ENCODE results near the gene GABRQ. TPM values are rescaled to one million over a fixed set of nuclear protein-coding genes. Genes with fewer than 3 reads are reported as not detected.

The GABRQ gene
- total and polyA plus RNA-seq, 4 donors: 0.06 TPM; not detected in 3

DNA sequence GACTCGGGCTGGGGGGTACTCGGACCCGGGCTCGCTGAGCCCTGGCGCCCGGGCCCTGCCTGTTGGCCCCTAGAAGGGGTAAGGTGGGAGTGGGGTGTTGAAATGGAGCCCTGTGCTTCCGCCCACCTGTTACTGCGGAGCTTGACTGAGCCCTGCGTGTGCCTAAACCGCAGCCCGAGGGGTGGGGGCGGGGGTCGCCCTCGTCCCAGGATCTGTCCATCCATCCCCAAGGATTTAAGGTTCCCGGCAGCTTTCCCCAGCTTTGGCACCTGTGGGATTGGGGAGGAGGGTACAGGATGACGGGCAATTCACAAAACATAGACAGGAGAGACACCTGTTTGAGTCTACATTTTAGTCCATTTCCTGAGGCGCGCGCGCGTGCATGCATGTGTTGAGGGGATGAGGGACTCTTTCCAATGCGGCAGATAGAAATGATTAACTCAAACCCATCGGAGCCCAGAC, 779 bp downstream of the GABRQ start:
- Histone ChIP-seq H3K36me3 (ENCODE audit: control insufficient read depth in 1 of 2, insufficient read depth in 2 of 2, low read length in 1 of 2) (no peaks in the 10 kb centered on the region), H3K4me1 (ENCODE audit: control insufficient read depth in 1 of 2, insufficient read depth in 2 of 2, low read length in 2 of 2) (no peaks in the 10 kb centered on the region), H3K9me3 (ENCODE audit: control insufficient read depth, low read length) (no peaks in the 10 kb centered on the region), H3K27ac (ENCODE audit: low read depth in 1 of 2, low read length in 2 of 2) (no peak overlapping the region), H3K27me3 (ENCODE audit: control insufficient read depth in 1 of 2, insufficient read depth in 2 of 2, low read length in 1 of 2) (no peaks in the 10 kb centered on the region), H3K4me3 (ENCODE audit: low read length in 2 of 2) (no peak overlapping the region)
- intact Hi-C loops (cut with DNase I): loop anchor here in 1 of 2 donors (5.0 kb wide), 1 partner anchor 1486 kb away; no protein-coding TSS in a partner anchor
- DNase-seq: no peak
- ATAC-seq (ENCODE audit: low FRiP score): no peak
- 3 to 42% methylated on average over 22 to 23 of the region's 23 CpGs for WGBS, 2 donors

DNA sequence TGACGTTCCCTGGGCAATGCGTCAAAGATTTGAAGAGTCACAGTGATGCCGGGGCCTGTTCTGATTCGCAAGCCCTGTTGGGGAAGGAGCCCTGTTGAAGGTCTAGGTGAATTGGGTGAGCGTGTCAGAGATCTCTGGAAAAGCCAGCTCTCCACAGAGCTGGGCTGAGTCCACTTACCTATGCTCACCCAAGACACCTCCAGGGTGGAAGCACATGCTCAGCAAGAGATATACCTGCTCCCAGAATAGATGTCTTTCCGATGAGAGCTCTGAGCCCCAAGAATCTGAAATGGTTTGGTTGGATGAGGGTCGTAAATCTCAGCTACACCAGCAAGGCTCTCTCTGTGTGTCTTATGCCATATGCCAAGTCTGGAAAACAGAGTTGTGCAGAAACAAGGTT, 1.7 kb downstream of the GABRQ start:
- H3K27me3 ChIP-seq (ENCODE audit: control insufficient read depth in 1 of 2, insufficient read depth in 2 of 2, low read length in 1 of 2): no peaks in the 10 kb centered on the region
- intact Hi-C loops (cut with DNase I): loop anchor here in 1 of 2 donors (5.0 kb wide), 1 partner anchor 1487 kb away; no protein-coding TSS in a partner anchor
- DNase-seq (no peak), ATAC-seq (ENCODE audit: low FRiP score) (no peak)
- no peaks in the 10 kb centered on the region for H3K36me3 ChIP-seq (ENCODE audit: control insufficient read depth in 1 of 2, insufficient read depth in 2 of 2, low read length in 1 of 2)
- H3K27ac ChIP-seq (ENCODE audit: low read depth in 1 of 2, low read length in 2 of 2): no peak overlapping the region
- 69 to 76% methylated on average over 7 of the region's 7 CpGs for WGBS, 2 donors
- no peak overlapping the region for H3K4me3 ChIP-seq (ENCODE audit: low read length in 2 of 2)
- no peaks in the 10 kb centered on the region for H3K9me3 ChIP-seq (ENCODE audit: control insufficient read depth, low read length)
- no peaks in the 10 kb centered on the region for H3K4me1 ChIP-seq (ENCODE audit: control insufficient read depth in 1 of 2, insufficient read depth in 2 of 2, low read length in 2 of 2)

DNA sequence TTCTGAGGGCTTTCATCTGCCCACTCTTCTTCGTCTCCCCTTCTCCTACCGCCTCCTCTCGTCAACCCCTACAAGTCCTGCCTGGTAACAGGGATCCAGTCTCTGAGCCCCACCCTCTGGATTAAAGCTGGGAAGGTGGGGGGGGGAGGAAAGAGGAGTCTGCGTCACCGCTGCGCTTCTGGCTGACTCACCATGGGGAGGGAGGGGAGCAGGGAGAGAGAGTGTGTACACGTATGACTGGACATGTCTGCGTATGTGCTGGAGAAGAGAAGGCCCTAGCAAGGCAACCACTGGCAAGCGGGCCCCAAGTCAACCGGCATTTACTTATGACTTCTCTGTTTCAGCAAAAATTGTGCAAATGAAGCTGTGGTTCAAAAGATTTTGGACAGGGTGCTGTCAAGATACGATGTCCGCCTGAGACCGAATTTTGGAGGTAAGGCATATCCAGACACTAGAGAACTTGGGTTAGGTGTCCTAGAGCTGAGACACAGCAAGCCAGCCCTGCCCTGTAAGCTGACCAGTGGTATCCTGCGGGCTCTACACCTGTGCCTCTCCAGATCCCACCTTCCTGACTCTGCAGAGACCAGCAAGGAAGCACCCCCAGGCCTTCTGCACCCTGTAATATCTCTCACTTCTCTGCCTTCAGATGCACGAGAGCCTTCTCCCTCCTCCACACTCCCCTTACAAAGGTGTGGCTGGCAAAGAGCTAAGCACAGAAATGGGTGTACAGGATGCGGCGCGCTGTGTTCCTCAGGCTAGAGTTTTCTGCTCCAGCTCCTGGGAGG, 2.5 kb downstream of the GABRQ start:
- Histone ChIP-seq H3K4me1 (ENCODE audit: control insufficient read depth in 1 of 2, insufficient read depth in 2 of 2, low read length in 2 of 2) (no peaks in the 10 kb centered on the region), H3K9me3 (ENCODE audit: control insufficient read depth, low read length) (no peaks in the 10 kb centered on the region), H3K4me3 (ENCODE audit: low read length in 2 of 2) (no peak overlapping the region), H3K36me3 (ENCODE audit: control insufficient read depth in 1 of 2, insufficient read depth in 2 of 2, low read length in 1 of 2) (no peaks in the 10 kb centered on the region), H3K27ac (ENCODE audit: low read depth in 1 of 2, low read length in 2 of 2) (no peak overlapping the region), H3K27me3 (ENCODE audit: control insufficient read depth in 1 of 2, insufficient read depth in 2 of 2, low read length in 1 of 2) (no peaks in the 10 kb centered on the region)
- ATAC-seq (ENCODE audit: low FRiP score) (no peak), DNase-seq (no peak)
- 65 to 84% methylated on average over 18 of the region's 18 CpGs for WGBS, 2 donors
- intact Hi-C loops (cut with DNase I): no loop called here

DNA sequence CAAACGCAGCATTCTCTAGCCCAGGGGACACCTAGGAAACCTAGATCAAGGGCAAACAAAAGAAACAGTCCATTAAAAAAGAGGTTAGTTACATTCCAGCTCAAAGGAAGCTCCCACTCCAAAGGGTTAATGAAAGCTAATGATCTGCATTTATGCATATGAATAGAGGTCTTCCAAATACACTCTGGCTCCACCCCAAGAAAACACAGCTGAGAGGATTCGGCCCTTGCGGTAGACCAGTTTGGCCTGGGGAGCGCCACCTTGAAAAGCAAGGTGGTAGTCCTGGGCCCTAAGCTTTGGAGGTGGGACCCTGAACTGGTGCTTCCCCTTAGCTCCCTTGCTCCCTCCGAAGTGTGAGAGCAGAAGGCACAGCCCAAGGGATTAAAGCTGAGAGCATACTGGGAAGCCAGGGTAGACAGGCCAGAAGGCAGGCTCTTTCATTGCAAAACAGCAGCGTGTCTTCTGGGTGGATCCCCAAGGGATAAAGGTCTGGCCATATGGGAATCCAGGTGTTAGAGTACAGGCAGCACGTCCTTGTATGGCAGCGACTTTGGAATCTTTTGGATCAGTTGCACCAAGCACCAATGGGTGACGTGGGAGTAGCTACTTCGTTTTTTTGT, 3.7 kb downstream of the GABRQ start:
- ATAC-seq (ENCODE audit: low FRiP score) (no peak), DNase-seq (no peak)
- Histone ChIP-seq H3K27ac (ENCODE audit: low read depth in 1 of 2, low read length in 2 of 2) (no peak overlapping the region), H3K4me1 (ENCODE audit: control insufficient read depth in 1 of 2, insufficient read depth in 2 of 2, low read length in 2 of 2) (no peaks in the 10 kb centered on the region), H3K27me3 (ENCODE audit: control insufficient read depth in 1 of 2, insufficient read depth in 2 of 2, low read length in 1 of 2) (no peaks in the 10 kb centered on the region), H3K4me3 (ENCODE audit: low read length in 2 of 2) (no peak overlapping the region), H3K9me3 (ENCODE audit: control insufficient read depth, low read length) (no peaks in the 10 kb centered on the region), H3K36me3 (ENCODE audit: control insufficient read depth in 1 of 2, insufficient read depth in 2 of 2, low read length in 1 of 2) (no peaks in the 10 kb centered on the region)
- intact Hi-C loops (cut with DNase I): no loop called here
- WGBS, 2 donors: 46 to 69% methylated on average over 10 of the region's 10 CpGs

DNA sequence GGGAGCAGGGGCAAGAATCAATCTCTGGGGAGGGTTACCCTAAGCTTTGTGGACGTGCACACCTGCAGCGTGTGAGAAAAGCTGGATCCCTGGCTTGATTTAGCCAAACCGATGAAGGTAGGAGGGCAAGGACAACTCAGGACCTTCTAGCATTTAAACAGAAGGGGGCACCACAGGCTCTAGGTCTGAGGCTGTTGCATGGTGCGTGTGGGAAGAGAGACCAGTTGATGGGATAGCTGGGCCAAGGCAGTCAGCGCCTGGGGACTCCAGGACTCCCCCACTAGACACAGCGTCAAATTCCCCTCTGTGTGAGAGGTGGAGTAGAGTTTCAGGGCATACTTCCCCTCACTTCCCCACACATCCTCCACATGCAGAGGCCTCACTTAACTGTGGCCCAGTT, 4.3 kb downstream of the GABRQ start:
- Histone ChIP-seq H3K9me3 (ENCODE audit: control insufficient read depth, low read length) (no peaks in the 10 kb centered on the region), H3K4me3 (ENCODE audit: low read length in 2 of 2) (no peak overlapping the region), H3K4me1 (ENCODE audit: control insufficient read depth in 1 of 2, insufficient read depth in 2 of 2, low read length in 2 of 2) (no peaks in the 10 kb centered on the region), H3K36me3 (ENCODE audit: control insufficient read depth in 1 of 2, insufficient read depth in 2 of 2, low read length in 1 of 2) (no peaks in the 10 kb centered on the region), H3K27ac (ENCODE audit: low read depth in 1 of 2, low read length in 2 of 2) (no peak overlapping the region), H3K27me3 (ENCODE audit: control insufficient read depth in 1 of 2, insufficient read depth in 2 of 2, low read length in 1 of 2) (no peaks in the 10 kb centered on the region)
- intact Hi-C loops (cut with DNase I): no loop called here
- WGBS, 2 donors: 49 to 81% methylated on average over 6 of the region's 6 CpGs
- ATAC-seq (ENCODE audit: low FRiP score) (no peak), DNase-seq (no peak)

DNA sequence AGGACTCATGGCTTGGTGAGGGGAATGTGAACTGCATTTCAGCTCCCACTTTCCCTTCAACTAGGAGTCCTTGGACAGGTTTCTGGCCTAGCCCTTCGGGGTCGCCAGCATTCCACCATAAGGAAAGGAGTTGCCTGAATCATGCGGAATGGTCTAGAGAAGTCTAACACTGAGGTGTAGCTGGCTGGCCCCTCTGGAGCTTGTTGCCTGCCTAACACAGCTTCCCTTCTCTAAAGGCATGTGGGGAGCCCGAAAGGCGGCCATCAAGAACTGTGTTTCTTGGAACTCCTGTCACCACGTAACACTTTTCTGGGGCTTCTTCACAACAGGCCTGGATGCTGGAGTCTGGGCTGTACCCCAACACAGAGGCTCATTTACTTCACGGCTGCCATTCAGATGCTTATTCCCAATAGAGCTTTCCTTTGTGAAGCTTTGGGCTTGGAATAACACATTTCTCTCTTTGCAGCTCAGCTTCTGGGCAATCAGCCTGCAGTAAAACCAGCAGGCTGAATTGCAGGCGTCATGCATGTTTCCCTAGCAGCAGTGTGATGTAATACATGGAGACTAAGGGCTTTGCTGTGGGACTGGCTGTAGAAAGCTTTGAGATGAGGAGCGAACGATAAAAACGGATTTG, 5.4 kb downstream of the GABRQ start:
- no peaks in the 10 kb centered on the region for H3K36me3 ChIP-seq (ENCODE audit: control insufficient read depth in 1 of 2, insufficient read depth in 2 of 2, low read length in 1 of 2)
- no peaks in the 10 kb centered on the region for H3K4me1 ChIP-seq (ENCODE audit: control insufficient read depth in 1 of 2, insufficient read depth in 2 of 2, low read length in 2 of 2)
- H3K4me3 ChIP-seq (ENCODE audit: low read length in 2 of 2): no peak overlapping the region
- DNase-seq: no peak
- no peak overlapping the region for H3K27ac ChIP-seq (ENCODE audit: low read depth in 1 of 2, low read length in 2 of 2)
- 65 to 67% methylated on average over 11 of the region's 11 CpGs for WGBS, 2 donors
- ATAC-seq (ENCODE audit: low FRiP score): no peak
- no peaks in the 10 kb centered on the region for H3K27me3 ChIP-seq (ENCODE audit: control insufficient read depth in 1 of 2, insufficient read depth in 2 of 2, low read length in 1 of 2)
- intact Hi-C loops (cut with DNase I): no loop called here
- H3K9me3 ChIP-seq (ENCODE audit: control insufficient read depth, low read length): no peaks in the 10 kb centered on the region

DNA sequence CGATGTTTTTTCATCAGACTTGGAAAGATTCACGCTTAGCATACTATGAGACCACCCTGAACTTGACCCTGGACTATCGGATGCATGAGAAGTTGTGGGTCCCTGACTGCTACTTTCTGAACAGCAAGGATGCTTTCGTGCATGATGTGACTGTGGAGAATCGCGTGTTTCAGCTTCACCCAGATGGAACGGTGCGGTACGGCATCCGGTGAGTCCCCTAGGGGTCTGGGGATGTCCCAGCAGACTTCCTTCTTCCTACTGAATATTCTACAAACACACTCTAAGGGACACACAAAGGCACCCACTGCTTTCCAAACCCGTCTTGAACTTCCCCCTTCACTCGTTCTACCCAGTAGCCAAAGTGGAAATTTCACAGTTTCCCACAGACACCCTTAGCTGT, 9.3 kb downstream of the GABRQ start:
- DNase-seq: no peak
- Histone ChIP-seq H3K4me3 (ENCODE audit: low read length in 2 of 2) (no peak overlapping the region), H3K27me3 (ENCODE audit: control insufficient read depth in 1 of 2, insufficient read depth in 2 of 2, low read length in 1 of 2) (no peaks in the 10 kb centered on the region), H3K36me3 (ENCODE audit: control insufficient read depth in 1 of 2, insufficient read depth in 2 of 2, low read length in 1 of 2) (no peaks in the 10 kb centered on the region), H3K9me3 (ENCODE audit: control insufficient read depth, low read length) (no peaks in the 10 kb centered on the region), H3K4me1 (ENCODE audit: control insufficient read depth in 1 of 2, insufficient read depth in 2 of 2, low read length in 2 of 2) (no peaks in the 10 kb centered on the region), H3K27ac (ENCODE audit: low read depth in 1 of 2, low read length in 2 of 2) (no peak overlapping the region)
- intact Hi-C loops (cut with DNase I): no loop called here
- WGBS, 2 donors: 75 to 85% methylated on average over 12 of the region's 12 CpGs
- no peak for ATAC-seq (ENCODE audit: low FRiP score)

DNA sequence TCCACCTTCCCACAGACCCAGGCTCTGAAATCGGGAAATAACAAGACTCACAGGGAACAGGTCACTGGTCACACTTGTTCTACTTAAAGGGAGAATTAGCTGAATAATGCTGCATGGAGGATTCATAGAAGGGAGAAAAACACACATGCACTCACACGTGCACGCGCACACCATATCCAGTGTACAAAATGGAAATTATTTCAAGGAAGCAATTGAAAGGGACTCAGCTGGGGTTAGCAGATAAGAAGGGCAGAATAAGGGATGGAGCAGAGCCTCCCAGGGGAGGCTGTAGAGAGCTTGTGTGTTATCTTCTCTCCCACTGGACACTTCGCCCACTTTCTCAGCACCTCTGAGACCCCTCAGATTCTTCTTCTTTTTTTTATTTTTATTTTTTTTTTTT, 10.3 kb downstream of the GABRQ start:
- Histone ChIP-seq H3K36me3 (ENCODE audit: control insufficient read depth in 1 of 2, insufficient read depth in 2 of 2, low read length in 1 of 2) (no peaks in the 10 kb centered on the region), H3K9me3 (ENCODE audit: control insufficient read depth, low read length) (no peaks in the 10 kb centered on the region), H3K4me3 (ENCODE audit: low read length in 2 of 2) (no peak overlapping the region), H3K4me1 (ENCODE audit: control insufficient read depth in 1 of 2, insufficient read depth in 2 of 2, low read length in 2 of 2) (no peaks in the 10 kb centered on the region), H3K27ac (ENCODE audit: low read depth in 1 of 2, low read length in 2 of 2) (no peak overlapping the region), H3K27me3 (ENCODE audit: control insufficient read depth in 1 of 2, insufficient read depth in 2 of 2, low read length in 1 of 2) (no peaks in the 10 kb centered on the region)
- intact Hi-C loops (cut with DNase I): no loop called here
- no peak for DNase-seq
- ATAC-seq (ENCODE audit: low FRiP score): no peak
- 83 to 90% methylated on average over 5 of the region's 5 CpGs for WGBS, 2 donors

Data from aorta (tissue), 5 donors.